K562 treated with DMSO at 1 percent for 24 hours (cell line): ENCODE data around the gene FLT3LG. TPM values are rescaled to one million over a fixed set of nuclear protein-coding genes. Genes with fewer than 3 reads are reported as not detected.

Experiments
- total RNA-seq: library from RNA; unstranded; fragments of 300-600 nt; gene quantifications from 2 replicates; pipeline ENCODE4 v1.2.3, GENCODE V29; 2022; ENCODE audit warnings: low read depth; ENCODE audit not compliant: insufficient read depth

FLT3LG gene
- total RNA-seq, result 14.1 and 27.0 TPM in 2 replicates

GRCh38 chr19:49473868-49474541 is at the start of gene FLT3LG:
Gene FLT3LG, plus strand, starts transcription at chr19:49474215. Its CDS starts 425 bp downstream, at chr19:49474640.

DNA sequence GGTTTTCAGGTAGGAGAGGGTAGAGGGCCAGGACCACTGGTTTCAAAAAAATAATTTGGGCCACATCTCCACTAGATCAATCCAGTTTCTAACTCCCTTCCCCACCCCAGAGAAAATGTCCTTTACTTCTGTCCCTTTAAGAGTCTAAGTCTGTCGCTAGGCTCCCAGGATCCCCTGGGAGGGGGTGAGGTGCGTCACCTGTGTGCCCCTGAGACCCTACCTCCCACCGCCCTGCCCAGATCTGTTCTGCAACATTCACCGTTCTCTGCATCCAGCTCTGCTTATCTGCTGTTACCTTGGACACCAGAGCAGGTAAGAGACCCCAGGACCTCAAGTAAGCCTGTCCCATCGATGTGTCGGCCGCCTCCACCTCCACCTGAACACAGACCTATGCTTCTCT is 48.8 kb upstream of the FLT3LG start, which contains the start of gene GFY:
TSS of gene GFY (plus strand) at position 211 of the 400 bp plus-strand sequence. CDS start 1,043 bp downstream, outside the sequence.

DNA sequence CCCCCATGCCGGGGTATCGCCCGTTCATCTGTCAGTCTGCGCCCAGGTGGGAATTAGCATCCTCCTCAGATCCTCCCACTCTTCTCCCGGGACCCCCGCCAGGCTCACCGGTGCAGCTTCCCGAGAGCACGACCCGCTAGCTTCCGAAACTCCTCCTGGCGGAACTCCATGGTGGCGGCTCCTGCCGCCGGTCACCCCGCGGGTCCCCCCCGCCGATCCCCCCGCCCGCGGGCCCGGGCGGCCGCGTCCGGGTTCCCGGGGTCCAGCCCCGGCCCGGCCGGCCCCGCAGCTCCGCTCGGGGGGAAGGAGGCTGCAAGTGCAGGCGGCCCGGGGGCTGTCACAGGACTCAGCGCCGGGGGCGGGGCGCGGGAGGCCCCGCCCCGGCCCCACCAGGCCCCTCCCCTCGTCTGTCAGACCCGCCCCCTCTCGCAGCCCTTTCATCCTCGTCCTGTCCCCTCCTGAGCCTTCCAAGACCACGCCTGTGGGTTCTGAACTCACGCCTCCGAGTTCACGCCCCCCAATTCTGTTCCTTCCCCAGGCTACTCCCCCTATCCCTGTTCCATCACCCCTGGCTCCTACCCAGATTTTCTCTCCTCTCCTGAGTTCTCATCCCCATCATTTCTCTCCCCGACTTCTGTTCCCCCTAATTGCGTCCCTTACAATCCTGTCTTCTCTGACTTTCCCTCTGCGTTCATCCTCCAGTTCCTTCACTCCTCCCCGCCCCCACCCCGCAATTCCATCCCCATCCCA is 32.6 kb upstream of the FLT3LG start, which contains the start of gene SLC17A7:
TSS of gene SLC17A7 (minus strand) at position 318 of the 750 bp plus-strand sequence. CDS start at position 170, 148 bp downstream.

DNA sequence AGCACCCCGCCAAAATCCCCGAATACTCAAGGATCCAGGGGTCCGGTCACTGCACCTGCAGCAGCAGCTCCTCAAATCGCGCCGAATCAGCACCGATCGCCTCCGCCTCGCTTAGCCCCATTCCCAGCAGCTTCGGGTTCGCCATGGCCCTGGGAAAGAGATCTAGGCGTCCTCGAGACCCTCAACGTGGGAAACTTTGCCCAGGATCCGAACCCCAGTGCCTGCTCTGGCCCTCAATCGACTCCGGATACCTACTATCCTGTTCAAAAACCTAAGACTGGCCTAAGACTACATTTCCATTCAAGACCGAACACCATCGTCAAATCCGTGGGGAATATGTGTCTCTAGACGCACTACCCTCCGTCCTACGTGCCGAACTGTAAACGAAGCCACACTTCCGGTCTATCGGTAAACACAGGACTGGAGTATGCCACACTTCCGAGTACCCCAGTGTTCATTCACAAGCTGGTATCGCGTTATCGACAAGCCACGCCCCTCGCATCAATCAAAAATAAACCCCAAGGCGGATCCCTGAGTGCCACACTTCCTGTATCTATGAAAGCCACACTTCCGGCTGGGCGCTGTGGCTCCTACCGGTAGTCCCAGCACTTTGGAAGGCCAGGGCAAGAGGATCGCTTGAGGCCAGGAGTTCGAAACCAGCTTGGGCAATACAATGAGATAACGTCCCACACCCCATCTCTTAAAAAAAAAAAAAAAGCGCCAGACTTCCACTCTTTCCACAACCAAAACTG is 22.4 kb upstream of the FLT3LG start, which contains the start of gene PIH1D1:
TSS of gene PIH1D1 (minus strand) at position 385 of the 752 bp plus-strand sequence. CDS start at position 145, 240 bp downstream.

GRCh38 chr19:49453013-49453756 is 20.8 kb upstream of the FLT3LG start, which contains the start of gene ALDH16A1:
Gene ALDH16A1, plus strand, starts transcription at chr19:49453225. Its CDS starts 107 bp downstream, at chr19:49453332.

DNA sequence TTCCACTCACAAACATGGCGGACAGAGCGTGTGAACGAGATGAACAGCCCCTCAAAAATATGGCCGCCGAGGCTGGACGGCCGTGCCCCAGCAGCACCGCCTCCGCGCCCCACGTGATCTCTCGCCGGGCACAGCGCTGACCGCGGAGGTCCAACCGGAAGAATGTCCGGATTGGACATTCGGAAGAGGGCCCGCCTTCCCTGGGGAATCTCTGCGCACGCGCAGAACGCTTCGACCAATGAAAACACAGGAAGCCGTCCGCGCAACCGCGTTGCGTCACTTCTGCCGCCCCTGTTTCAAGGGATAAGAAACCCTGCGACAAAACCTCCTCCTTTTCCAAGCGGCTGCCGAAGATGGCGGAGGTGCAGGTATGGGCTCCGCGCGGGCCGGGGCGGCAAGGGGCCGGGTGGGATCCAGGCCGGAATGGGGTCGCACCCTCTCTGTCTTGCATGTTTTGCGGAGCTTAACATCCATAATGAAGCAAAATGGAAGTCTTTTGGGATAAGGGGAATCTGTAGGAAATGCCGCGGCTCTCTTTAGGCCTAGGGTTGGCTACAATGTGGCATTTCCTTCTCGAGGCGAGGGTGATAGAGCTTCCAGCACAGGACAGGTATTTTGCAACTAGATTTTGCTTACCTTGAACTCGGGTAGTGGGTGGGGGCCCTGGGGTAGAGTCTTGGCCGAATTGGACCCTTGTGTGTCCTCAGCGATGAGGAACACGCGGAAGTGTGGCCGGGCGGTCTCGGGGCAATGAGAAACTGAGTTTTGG is 13.4 kb downstream of the FLT3LG start, which contains the start of gene RPL13A:
TSS of gene RPL13A (plus strand) at position 332 of the 769 bp plus-strand sequence. CDS start at position 354, 22 bp downstream.

Other genes starting within 250 kb of the FLT3LG start
- gene SLC6A16, start 149.0 kb upstream of the FLT3LG start, total RNA-seq, result 0.61 and 0.95 TPM in 2 replicates
- 30.7 and 44.8 TPM in 2 replicates for gene CD37, start 138.8 kb upstream of the FLT3LG start, total RNA-seq
- gene TEAD2, start 111.8 kb upstream of the FLT3LG start, total RNA-seq, result 14.9 and 17.3 TPM in 2 replicates
- 1.6 and 2.1 TPM in 2 replicates for gene DKKL1, start 110.3 kb upstream of the FLT3LG start, total RNA-seq
- 0.87 and 3.0 TPM in 2 replicates for gene KASH5, start 86.0 kb upstream of the FLT3LG start, total RNA-seq
- not detected in 2 replicates for gene PTH2, start 50.8 kb upstream of the FLT3LG start, total RNA-seq
- 0.27 and 0.44 TPM in 2 replicates for gene GFY, start 48.8 kb upstream of the FLT3LG start, total RNA-seq
- gene SLC17A7, start 32.7 kb upstream of the FLT3LG start, total RNA-seq, result 13.7 and 13.9 TPM in 2 replicates
- 161 and 190 TPM in 2 replicates for gene PIH1D1, start 22.4 kb upstream of the FLT3LG start, total RNA-seq
- 39.6 and 44.0 TPM in 2 replicates for gene ALDH16A1, start 21.0 kb upstream of the FLT3LG start, total RNA-seq
- 8,520 and 8,538 TPM in 2 replicates for gene RPL13A, start 13.4 kb downstream of the FLT3LG start, total RNA-seq
- 6,778 and 6,779 TPM in 2 replicates for gene RPS11, start 22.2 kb downstream of the FLT3LG start, total RNA-seq
- 9.5 and 12.6 TPM in 2 replicates for gene FCGRT, start 38.4 kb downstream of the FLT3LG start, total RNA-seq
- gene RCN3, start 53.8 kb downstream of the FLT3LG start, total RNA-seq, result 7.0 and 7.2 TPM in 2 replicates
- 389 and 390 TPM in 2 replicates for gene NOSIP, start 106.3 kb downstream of the FLT3LG start, total RNA-seq
- 0.47 and 0.51 TPM in 2 replicates for gene PRRG2, start 107.1 kb downstream of the FLT3LG start, total RNA-seq
- gene PRR12, start 117.0 kb downstream of the FLT3LG start, total RNA-seq, result 18.3 and 18.5 TPM in 2 replicates
- gene RRAS, start 165.9 kb downstream of the FLT3LG start, total RNA-seq, result 42.8 and 46.4 TPM in 2 replicates
- 76.9 and 81.6 TPM in 2 replicates for gene SCAF1, start 168.0 kb downstream of the FLT3LG start, total RNA-seq
- gene IRF3, start 191.6 kb downstream of the FLT3LG start, total RNA-seq, result 116 and 131 TPM in 2 replicates
- 269 and 286 TPM in 2 replicates for gene BCL2L12, start 191.7 kb downstream of the FLT3LG start, total RNA-seq
- 183 and 212 TPM in 2 replicates for gene PRMT1, start 203.1 kb downstream of the FLT3LG start, total RNA-seq
- gene ADM5, start 215.4 kb downstream of the FLT3LG start, total RNA-seq, result 9.0 and 9.7 TPM in 2 replicates
- gene CPT1C, start 216.9 kb downstream of the FLT3LG start, total RNA-seq, result 7.8 and 8.0 TPM in 2 replicates